HEK293 (cell line): ENCODE results near the gene SAFB.

Experiments used
- CTCF ChIA-PET: fragments of 350-600 bp; formaldehyde crosslinking; extraction: SDS; loops from one replicate; lab custom pipeline; 2021; ENCODE audit warnings: antibody characterized with exemption; lab: Yijun Ruan, JAX
- POLR2A ChIA-PET: fragments of 300-600 bp; formaldehyde crosslinking; extraction: SDS; loops from one replicate; lab custom pipeline; 2020; ENCODE audit warnings: antibody characterized with exemption, inconsistent platforms; lab: Yijun Ruan, JAX
- H3K27ac ChIP-seq: fragments of 200-500 bp; sonication (Bioruptor generic); 2 replicates; pipeline ENCODE4 v1.5.1; 2014; ENCODE audit warnings: low read depth, low read length, control low read depth, inconsistent platforms; ENCODE audit errors: extremely low read depth
- H3K36me3 ChIP-seq, 2 experiments: fragments of 200-500 bp in 1 of 2; sonication (Bioruptor generic) in 1 of 2; 1 replicate in 1 of 2; 2 replicates in 1 of 2; pipeline ENCODE4 v1.5.1; 2014 to 2017; ENCODE audit warnings: inconsistent platforms in 2 of 2, low read length in 2 of 2; ENCODE audit not compliant: control insufficient read depth in 2 of 2, insufficient read depth in 1 of 2
- H3K4me1 ChIP-seq: fragments of 200-500 bp; sonication (Bioruptor generic); 2 replicates; pipeline ENCODE4 v1.5.1; 2014; ENCODE audit warnings: mild to moderate bottlenecking, low read length, inconsistent platforms; ENCODE audit not compliant: control insufficient read depth, insufficient read depth
- H3K4me3 ChIP-seq: 2 replicates; pipeline ENCODE4 v1.5.1; 2011; ENCODE audit warnings: low read depth, mild to moderate bottlenecking, control low read depth, low read length, moderate library complexity
- H3K9me3 ChIP-seq: fragments of 200-500 bp; sonication (Bioruptor generic); 2 replicates; pipeline ENCODE4 v1.5.1; 2014; ENCODE audit warnings: low read depth, low read length, inconsistent platforms; ENCODE audit not compliant: control insufficient read depth, insufficient read depth
- BCL11A ChIP-seq: fragments of 450-650 bp; formaldehyde crosslinking; IDR thresholded peaks from 2 replicates; pipeline ENCODE4 v1.5.1; 2016; ENCODE audit warnings: low read depth, missing biosample characterization, missing genetic modification characterization
- EGR2 ChIP-seq: fragments of 450-650 bp; formaldehyde crosslinking; IDR thresholded peaks from 2 replicates; pipeline ENCODE4 v1.5.1; 2016; ENCODE audit warnings: low read depth, missing biosample characterization, missing genetic modification characterization
- GFI1B ChIP-seq: fragments of 450-650 bp; formaldehyde crosslinking; IDR thresholded peaks from 2 replicates; pipeline ENCODE4 v1.5.1; 2016; ENCODE audit warnings: missing biosample characterization, missing genetic modification characterization
- HOXC10 ChIP-seq: sonication (generic); formaldehyde crosslinking; IDR thresholded peaks from 2 replicates; pipeline ENCODE4 v1.8.1; 2023; ENCODE audit warnings: mild to moderate bottlenecking, missing genetic modification reagents
- MEIS1 ChIP-seq: sonication (generic); formaldehyde crosslinking; IDR thresholded peaks from 2 replicates; pipeline ENCODE4 v1.8.1; 2022; ENCODE audit warnings: missing genetic modification reagents, mild to moderate bottlenecking, borderline replicate concordance
- MZF1 ChIP-seq: fragments of 450-650 bp; formaldehyde crosslinking; IDR thresholded peaks from 2 replicates; pipeline ENCODE4 v1.5.1; 2017; ENCODE audit warnings: missing biosample characterization, missing genetic modification characterization, borderline replicate concordance
- OSR2 ChIP-seq: fragments of 450-650 bp; formaldehyde crosslinking; IDR thresholded peaks from 2 replicates; pipeline ENCODE4 v1.5.1; 2016; ENCODE audit warnings: missing biosample characterization, missing genetic modification characterization
- OVOL3 ChIP-seq: fragments of 450-650 bp; formaldehyde crosslinking; IDR thresholded peaks from 2 replicates; pipeline ENCODE4 v1.5.1; 2016; ENCODE audit warnings: missing biosample characterization, missing genetic modification characterization
- PRDM1 ChIP-seq: fragments of 450-650 bp; formaldehyde crosslinking; IDR thresholded peaks from 2 replicates; pipeline ENCODE4; 2016; ENCODE audit warnings: missing biosample characterization, missing genetic modification characterization
- ZBTB17 ChIP-seq: fragments of 450-650 bp; formaldehyde crosslinking; IDR thresholded peaks from 2 replicates; pipeline ENCODE4 v1.5.1; 2016; ENCODE audit warnings: missing biosample characterization, missing genetic modification characterization
- ZBTB48 ChIP-seq: fragments of 450-650 bp; formaldehyde crosslinking; IDR thresholded peaks from 2 replicates; pipeline ENCODE4 v1.5.1; 2016; ENCODE audit warnings: missing biosample characterization, missing genetic modification characterization
- ZBTB7A ChIP-seq: fragments of 450-650 bp; formaldehyde crosslinking; IDR thresholded peaks from 2 replicates; pipeline ENCODE4 v1.5.1; 2016; ENCODE audit warnings: low read depth, missing biosample characterization, missing genetic modification characterization
- ZIC2 ChIP-seq: fragments of 450-650 bp; formaldehyde crosslinking; IDR thresholded peaks from 2 replicates; pipeline ENCODE4 v1.5.1; 2016; ENCODE audit warnings: missing biosample characterization, missing genetic modification characterization
- ZNF10 ChIP-seq: fragments of 450-650 bp; formaldehyde crosslinking; IDR thresholded peaks from 2 replicates; pipeline ENCODE4 v1.5.1; 2017; ENCODE audit warnings: missing biosample characterization, missing genetic modification characterization
- ZNF133 ChIP-seq: fragments of 450-650 bp; formaldehyde crosslinking; IDR thresholded peaks from 2 replicates; pipeline ENCODE4 v1.5.1; 2016; ENCODE audit warnings: missing biosample characterization, missing genetic modification characterization
- ZNF223 ChIP-seq: fragments of 450-650 bp; formaldehyde crosslinking; IDR thresholded peaks from 2 replicates; pipeline ENCODE4 v1.5.1; 2016; ENCODE audit warnings: missing biosample characterization, missing genetic modification characterization
- ZNF23 ChIP-seq: fragments of 450-650 bp; formaldehyde crosslinking; IDR thresholded peaks from 2 replicates; pipeline ENCODE4 v1.5.1; 2016; ENCODE audit warnings: missing biosample characterization, missing genetic modification characterization, borderline replicate concordance
- ZNF311 ChIP-seq: fragments of 450-650 bp; formaldehyde crosslinking; IDR thresholded peaks from 2 replicates; pipeline ENCODE4 v1.5.1; 2017; ENCODE audit warnings: missing biosample characterization, missing genetic modification characterization, borderline replicate concordance
- ZNF341 ChIP-seq: fragments of 450-650 bp; formaldehyde crosslinking; IDR thresholded peaks from 2 replicates; pipeline ENCODE4; 2016; ENCODE audit warnings: low read depth, missing biosample characterization, missing genetic modification characterization
- ZNF76 ChIP-seq: fragments of 450-650 bp; formaldehyde crosslinking; IDR thresholded peaks from 2 replicates; pipeline ENCODE4; 2016; ENCODE audit warnings: low read depth, missing biosample characterization, missing genetic modification characterization, borderline replicate concordance
- TF ChIP-seq, protein P1 (sequence below): fragments of 450-650 bp; formaldehyde crosslinking; IDR thresholded peaks from 2 replicates; pipeline ENCODE4 v1.5.1; 2016; ENCODE audit warnings: missing biosample characterization, missing genetic modification characterization
- TF ChIP-seq, protein P2 (sequence below): fragments of 450-650 bp; formaldehyde crosslinking; conservative IDR thresholded peaks from 2 replicates; pipeline ENCODE4 v1.5.1; 2016; ENCODE audit warnings: low read depth, missing biosample characterization, missing genetic modification characterization
- TF ChIP-seq, protein P3 (sequence below): fragments of 450-650 bp; formaldehyde crosslinking; IDR thresholded peaks from 2 replicates; pipeline ENCODE4 v1.5.1; 2016; ENCODE audit warnings: missing biosample characterization, missing genetic modification characterization
- TF ChIP-seq, protein P4 (sequence below): fragments of 450-650 bp; formaldehyde crosslinking; IDR thresholded peaks from 2 replicates; pipeline ENCODE4 v1.5.1; 2016; ENCODE audit warnings: missing biosample characterization, missing genetic modification characterization

Gene SAFB

DNA sequence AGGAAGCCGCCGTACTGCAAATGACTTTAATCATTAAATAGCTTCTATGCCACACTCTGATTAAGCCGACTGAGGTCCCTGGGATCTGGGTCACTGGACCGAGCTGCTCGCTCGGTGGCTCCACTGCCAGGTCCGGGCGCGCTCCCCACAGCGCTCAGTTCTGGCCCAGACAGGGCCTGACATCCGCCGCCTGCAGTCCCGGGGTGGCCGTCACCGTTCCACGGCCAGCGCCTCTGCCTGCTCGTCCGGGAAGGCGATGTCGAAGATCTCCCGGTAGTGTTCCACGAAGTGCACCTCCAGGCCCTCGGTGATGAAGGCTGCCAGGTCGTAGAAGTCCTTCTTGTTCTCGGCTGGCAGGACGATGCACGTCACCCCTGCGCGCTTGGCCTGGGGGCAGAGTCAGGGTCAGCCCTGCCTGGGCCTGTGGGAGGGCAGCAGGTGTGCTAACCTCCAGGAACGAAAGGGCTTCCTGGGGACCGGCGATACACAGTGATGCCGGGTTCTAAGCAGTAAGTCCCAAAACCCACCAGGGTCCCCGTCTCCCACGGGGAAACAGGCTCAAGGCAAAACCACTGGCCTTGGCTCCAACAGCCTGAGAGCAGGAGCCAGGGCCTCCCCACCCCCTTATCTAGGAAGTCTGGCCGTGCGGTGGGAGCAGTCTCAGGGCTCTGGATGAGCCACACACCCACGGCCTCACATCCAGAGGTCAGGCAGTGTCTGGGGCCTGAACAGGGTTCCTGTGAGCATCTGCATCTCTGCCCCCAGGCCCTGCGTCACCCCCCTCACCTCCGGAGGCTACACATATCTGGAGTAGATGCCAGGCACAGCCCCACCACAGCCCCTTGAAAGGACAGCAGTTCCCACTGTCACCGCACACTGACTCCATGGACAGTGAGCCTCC lies 69.2 kb downstream of the SAFB start (continued):
- no peak for TF ChIP-seq PRDM1 (tag by site-specific recombination)
- peak; percentile 39; the same call in 1 of the 2 replicates for TF ChIP-seq ZBTB17 (tag by site-specific recombination)
- TF ChIP-seq ZNF133 (tag by site-specific recombination) = no peak
- no peak for TF ChIP-seq ZNF223
- TF ChIP-seq BCL11A = peak; percentile 41; the same call in 1 of the 2 replicates
- peak; percentile 74 for TF ChIP-seq ZIC2 (tag by site-specific recombination)
- TF ChIP-seq ZNF23 (tag by site-specific recombination) = no peak
- no peak for TF ChIP-seq EGR2 (tag by site-specific recombination)
- TF ChIP-seq OVOL3 (tag by site-specific recombination) = no peak
- TF ChIP-seq MEIS1 = no peak
- TF ChIP-seq ZNF10 (tag by site-specific recombination) = peak; percentile 72
- TF ChIP-seq ZNF311 (tag by site-specific recombination) = no peak
- TF ChIP-seq ZNF341 (tag by site-specific recombination) = peak; percentile 76
- TF ChIP-seq HOXC10 (CRISPR knock-in tag) = no peak
- TF ChIP-seq ZBTB7A = 0 out of 2 replicates have a peak, but pooled peaks have one; percentile 50
- no peak for TF ChIP-seq MZF1 (tag by site-specific recombination)
- TF ChIP-seq, protein P1, sequence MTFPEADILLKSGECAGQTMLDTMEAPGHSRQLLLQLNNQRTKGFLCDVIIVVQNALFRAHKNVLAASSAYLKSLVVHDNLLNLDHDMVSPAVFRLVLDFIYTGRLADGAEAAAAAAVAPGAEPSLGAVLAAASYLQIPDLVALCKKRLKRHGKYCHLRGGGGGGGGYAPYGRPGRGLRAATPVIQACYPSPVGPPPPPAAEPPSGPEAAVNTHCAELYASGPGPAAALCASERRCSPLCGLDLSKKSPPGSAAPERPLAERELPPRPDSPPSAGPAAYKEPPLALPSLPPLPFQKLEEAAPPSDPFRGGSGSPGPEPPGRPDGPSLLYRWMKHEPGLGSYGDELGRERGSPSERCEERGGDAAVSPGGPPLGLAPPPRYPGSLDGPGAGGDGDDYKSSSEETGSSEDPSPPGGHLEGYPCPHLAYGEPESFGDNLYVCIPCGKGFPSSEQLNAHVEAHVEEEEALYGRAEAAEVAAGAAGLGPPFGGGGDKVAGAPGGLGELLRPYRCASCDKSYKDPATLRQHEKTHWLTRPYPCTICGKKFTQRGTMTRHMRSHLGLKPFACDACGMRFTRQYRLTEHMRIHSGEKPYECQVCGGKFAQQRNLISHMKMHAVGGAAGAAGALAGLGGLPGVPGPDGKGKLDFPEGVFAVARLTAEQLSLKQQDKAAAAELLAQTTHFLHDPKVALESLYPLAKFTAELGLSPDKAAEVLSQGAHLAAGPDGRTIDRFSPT (tag by site-specific recombination) = peak; percentile 10; the same call in 1 of the 2 replicates
- TF ChIP-seq, protein P2, sequence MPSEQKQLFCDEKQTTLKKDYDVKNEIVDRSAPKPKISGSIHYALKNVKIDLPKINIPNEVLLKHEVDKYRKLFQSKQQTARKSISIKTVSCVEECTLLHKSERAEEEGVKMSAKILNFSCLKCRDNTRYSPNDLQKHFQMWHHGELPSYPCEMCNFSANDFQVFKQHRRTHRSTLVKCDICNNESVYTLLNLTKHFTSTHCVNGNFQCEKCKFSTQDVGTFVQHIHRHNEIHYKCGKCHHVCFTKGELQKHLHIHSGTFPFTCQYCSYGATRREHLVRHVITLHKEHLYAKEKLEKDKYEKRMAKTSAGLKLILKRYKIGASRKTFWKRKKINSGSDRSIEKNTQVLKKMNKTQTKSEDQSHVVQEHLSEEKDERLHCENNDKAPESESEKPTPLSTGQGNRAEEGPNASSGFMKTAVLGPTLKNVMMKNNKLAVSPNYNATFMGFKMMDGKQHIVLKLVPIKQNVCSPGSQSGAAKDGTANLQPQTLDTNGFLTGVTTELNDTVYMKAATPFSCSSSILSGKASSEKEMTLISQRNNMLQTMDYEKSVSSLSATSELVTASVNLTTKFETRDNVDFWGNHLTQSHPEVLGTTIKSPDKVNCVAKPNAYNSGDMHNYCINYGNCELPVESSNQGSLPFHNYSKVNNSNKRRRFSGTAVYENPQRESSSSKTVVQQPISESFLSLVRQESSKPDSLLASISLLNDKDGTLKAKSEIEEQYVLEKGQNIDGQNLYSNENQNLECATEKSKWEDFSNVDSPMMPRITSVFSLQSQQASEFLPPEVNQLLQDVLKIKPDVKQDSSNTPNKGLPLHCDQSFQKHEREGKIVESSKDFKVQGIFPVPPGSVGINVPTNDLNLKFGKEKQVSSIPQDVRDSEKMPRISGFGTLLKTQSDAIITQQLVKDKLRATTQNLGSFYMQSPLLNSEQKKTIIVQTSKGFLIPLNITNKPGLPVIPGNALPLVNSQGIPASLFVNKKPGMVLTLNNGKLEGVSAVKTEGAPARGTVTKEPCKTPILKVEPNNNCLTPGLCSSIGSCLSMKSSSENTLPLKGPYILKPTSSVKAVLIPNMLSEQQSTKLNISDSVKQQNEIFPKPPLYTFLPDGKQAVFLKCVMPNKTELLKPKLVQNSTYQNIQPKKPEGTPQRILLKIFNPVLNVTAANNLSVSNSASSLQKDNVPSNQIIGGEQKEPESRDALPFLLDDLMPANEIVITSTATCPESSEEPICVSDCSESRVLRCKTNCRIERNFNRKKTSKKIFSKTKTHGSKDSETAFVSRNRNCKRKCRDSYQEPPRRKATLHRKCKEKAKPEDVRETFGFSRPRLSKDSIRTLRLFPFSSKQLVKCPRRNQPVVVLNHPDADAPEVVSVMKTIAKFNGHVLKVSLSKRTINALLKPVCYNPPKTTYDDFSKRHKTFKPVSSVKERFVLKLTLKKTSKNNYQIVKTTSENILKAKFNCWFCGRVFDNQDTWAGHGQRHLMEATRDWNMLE (tag by site-specific recombination) = no peak
- TF ChIP-seq ZNF76 (tag by site-specific recombination) = 0 out of 2 replicates have a peak, but pooled peaks have one; percentile 37

DNA sequence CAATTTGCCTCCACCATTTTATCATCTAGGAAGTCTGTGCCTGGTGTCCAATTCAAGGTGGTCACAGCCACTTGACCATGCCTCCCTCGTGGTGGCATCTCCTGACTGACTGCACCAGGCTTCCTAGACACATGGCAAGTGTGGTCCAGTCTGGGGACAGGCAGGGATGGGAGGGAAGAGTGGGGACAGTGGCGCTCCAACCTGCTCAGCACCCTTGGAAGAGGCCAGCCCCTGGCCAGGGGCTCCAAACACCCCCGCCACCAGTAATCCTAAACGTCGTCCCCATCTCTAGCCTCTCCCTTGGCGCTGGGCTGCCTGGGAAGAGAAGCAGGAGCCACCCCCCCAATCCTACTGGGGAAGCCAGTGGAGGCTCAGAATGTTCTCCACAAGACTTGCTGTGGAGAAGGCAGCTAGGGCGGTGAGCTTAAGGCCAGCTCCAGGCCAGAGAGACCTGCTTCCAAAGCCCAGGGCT lies 69.9 kb downstream of the SAFB start:
- peak overlapping the region; percentile 100 for H3K27ac ChIP-seq
- no peaks in the 10 kb centered on the region for H3K9me3 ChIP-seq
- peaks cover 5 to 70% of the 10 kb centered on the region in 2 experiments; a peak in 2 of 3 replicates for H3K36me3 ChIP-seq
- no peaks in the 10 kb centered on the region; the same call in 1 of the 2 replicates for H3K4me1 ChIP-seq
- no peak overlapping the region for H3K4me3 ChIP-seq
- ChIA-PET POLR2A (interaction anchor here (1.5 kb wide), 1 partner anchor 26 kb away, joined by 6 read pairs; no protein-coding TSS in a partner anchor), CTCF (interaction anchor here (1.1 kb wide), 1 partner anchor 15 kb away, joined by 3 read pairs; no protein-coding TSS in a partner anchor)
- TF ChIP-seq, protein P3, sequence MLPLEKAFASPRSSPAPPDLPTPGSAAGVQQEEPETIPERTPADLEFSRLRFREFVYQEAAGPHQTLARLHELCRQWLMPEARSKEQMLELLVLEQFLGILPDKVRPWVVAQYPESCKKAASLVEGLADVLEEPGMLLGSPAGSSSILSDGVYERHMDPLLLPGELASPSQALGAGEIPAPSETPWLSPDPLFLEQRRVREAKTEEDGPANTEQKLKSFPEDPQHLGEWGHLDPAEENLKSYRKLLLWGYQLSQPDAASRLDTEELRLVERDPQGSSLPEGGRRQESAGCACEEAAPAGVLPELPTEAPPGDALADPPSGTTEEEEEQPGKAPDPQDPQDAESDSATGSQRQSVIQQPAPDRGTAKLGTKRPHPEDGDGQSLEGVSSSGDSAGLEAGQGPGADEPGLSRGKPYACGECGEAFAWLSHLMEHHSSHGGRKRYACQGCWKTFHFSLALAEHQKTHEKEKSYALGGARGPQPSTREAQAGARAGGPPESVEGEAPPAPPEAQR (tag by site-specific recombination) = no peak
- TF ChIP-seq ZNF223 = 0 out of 2 replicates have a peak, but pooled peaks have one; percentile 33
- TF ChIP-seq, protein P4, sequence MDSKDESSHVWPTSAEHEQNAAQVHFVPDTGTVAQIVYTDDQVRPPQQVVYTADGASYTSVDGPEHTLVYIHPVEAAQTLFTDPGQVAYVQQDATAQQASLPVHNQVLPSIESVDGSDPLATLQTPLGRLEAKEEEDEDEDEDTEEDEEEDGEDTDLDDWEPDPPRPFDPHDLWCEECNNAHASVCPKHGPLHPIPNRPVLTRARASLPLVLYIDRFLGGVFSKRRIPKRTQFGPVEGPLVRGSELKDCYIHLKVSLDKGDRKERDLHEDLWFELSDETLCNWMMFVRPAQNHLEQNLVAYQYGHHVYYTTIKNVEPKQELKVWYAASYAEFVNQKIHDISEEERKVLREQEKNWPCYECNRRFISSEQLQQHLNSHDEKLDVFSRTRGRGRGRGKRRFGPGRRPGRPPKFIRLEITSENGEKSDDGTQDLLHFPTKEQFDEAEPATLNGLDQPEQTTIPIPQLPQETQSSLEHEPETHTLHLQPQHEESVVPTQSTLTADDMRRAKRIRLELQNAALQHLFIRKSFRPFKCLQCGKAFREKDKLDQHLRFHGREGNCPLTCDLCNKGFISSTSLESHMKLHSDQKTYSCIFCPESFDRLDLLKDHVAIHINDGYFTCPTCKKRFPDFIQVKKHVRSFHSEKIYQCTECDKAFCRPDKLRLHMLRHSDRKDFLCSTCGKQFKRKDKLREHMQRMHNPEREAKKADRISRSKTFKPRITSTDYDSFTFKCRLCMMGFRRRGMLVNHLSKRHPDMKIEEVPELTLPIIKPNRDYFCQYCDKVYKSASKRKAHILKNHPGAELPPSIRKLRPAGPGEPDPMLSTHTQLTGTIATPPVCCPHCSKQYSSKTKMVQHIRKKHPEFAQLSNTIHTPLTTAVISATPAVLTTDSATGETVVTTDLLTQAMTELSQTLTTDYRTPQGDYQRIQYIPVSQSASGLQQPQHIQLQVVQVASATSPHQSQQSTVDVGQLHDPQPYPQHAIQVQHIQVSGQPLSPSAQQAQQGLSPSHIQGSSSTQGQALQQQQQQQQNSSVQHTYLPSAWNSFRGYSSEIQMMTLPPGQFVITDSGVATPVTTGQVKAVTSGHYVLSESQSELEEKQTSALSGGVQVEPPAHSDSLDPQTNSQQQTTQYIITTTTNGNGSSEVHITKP (tag by site-specific recombination) = peak; percentile 59; the same call in 1 of the 2 replicates
- peak; percentile 70 for TF ChIP-seq OSR2 (tag by site-specific recombination)
- 0 out of 2 replicates have a peak, but pooled peaks have one; percentile 6 for TF ChIP-seq ZBTB48 (tag by site-specific recombination)
- TF ChIP-seq GFI1B = no peak
